Myocyte (in vitro differentiated cells): ENCODE results near the gene EVA1A. TPM values are rescaled to one million over a fixed set of nuclear protein-coding genes. Genes with fewer than 3 reads are reported as not detected.
A peak's percentile ranks its signal among the peaks of the same experiment; 100 is the strongest.

ENCODE experiments used
- DNase-seq: peaks from one replicate; pipeline ENCODE4 v3.0.0-alpha.2; 2012; ENCODE audit warnings: low read depth
- total RNA-seq: library from RNA; depleted of rRNA; stranded (reverse); fragments of >200 nt; gene quantifications from 2 replicates; pipeline ENCODE4 v1.2.3, GENCODE V29; 2014

The EVA1A gene
- total RNA-seq, 1 donor from 2014 or later = 4.4 TPM

DNA sequence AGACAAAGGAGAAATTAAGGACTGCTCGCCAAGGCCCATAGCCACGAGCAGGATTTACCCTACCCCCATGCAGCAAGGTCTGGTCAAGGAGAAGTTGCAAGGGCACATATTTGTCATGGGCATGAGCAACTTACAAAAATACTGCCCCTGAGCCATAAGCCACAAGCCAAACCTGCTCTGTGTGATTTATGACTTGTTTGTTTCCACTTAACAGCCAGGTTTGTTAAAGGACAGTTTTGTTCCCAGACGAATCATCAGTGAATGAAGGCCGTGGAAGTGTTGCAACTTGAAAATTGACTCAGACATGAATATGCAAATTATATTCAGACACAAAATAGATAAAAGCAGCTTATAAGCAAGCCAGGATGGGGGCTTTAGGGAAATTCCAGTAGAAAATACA is 31.3 kb upstream of the EVA1A start:
- DNase-seq = peak; percentile 60

DNA sequence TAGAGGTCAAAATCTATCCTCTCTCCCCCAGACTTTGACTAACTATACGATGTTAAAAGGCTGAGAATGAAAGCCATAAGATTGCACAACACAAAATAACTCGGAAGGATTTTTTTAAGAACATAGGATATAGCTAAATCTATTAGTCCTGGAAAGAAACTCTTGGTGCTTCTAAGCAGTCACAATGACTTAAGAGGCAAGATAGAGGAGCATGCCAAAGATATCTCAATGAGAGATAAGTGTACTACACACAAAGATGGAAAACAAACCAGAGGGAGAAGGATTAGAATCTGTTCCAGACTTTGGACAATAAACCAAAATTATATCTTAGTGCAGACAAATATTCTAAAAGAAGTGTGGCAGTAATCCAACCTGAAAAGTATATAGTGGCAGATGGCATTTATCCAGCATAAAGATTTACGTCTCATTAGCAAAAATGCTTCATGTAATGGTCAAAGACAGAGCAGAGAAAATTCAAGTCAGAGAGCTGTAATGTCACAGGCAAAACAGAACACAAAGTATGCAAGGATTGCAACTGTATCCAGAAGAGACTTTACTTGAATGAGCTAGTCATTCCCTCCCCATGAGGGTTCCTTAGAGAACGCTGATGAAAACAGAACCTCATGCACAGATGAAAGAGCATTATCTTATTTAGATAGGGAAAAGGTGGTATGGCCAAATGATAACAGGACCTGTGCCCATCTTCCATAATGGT is 28.8 kb upstream of the EVA1A start:
- no peak for DNase-seq

DNA sequence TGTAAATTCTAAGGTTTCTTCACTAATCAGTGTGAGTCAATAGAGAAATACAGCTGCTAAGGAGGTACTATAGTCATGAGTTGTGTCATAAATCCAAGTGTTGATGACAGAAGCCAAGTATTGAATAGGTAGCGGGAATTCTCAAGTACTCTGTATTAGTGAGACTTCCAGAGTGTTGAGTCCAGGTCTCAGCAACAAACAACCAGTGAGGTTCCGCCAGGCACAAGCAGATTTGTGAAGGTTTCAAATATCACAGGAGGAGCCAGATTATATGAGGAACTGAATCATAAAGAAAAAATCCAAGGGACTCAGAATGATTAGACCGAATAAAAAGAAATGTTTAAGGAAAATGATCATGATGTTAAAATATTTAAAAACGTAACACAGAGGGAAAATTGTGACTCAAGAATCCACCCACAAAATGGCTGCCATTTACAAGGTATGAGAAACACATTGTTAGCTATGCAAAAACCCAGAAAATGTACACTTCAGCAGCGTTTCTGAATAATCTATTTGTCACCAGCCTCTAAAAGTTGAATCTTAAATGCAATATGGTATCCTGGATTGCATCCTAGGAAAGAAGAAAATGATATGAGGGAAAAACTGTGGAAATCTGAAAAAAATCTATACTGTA is 27.3 kb upstream of the EVA1A start:
- DNase-seq = peak; percentile 50

DNA sequence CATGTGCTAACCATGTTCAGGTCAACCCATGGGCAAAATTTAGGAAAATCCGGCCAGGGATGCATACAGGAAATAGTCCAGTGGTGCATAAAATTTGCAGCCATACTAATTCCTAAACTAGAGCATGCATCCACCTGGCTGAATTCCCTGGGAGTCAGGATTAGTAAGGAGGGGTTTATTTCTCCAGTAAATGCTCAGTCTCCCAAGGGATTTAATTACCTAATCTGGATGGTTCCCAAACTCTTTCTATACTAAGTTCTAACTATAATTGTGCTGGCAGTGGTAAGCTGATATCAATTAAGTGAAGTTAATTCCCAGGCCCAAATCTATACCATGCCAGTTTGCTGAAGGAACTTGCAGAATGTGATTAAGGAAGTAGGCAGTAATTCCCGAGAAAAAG is 26.2 kb upstream of the EVA1A start:
- no peak for DNase-seq

DNA sequence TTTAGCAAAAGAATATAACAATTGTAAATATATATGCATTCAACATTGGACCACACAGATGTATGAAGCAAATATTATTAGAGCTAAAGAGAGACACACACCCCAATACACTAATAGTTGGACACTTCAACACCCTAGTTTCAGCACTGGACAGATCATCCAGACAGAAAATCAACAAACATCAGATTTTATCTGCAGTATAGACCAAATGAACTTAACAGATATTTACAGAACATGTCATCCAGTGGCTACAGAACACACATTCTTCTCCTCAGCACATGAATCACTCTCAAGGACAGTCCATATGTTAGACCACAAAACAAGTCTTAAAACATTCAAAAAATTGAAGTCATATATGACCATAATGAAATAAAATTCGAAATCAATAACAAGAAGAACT is 22.1 kb upstream of the EVA1A start:
- no peak for DNase-seq

DNA sequence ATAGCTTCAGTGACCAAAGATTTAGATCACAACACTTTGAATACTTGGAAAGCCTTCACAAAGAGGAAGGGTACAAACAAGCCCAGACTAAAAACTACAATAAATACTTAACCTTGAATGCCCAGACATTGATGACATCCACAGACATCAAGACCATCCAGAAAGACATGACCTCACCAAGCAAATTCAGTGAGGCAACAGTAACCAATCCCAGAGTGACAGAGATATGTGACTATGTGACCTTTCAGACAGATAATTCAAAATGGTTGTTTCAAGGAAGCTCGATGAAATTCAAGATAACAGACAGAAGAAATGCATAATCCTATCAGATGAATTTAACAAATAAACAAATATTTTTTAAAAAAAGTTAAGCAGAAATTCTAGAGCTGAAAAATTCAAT is 19.9 kb upstream of the EVA1A start:
- DNase-seq = no peak

DNA sequence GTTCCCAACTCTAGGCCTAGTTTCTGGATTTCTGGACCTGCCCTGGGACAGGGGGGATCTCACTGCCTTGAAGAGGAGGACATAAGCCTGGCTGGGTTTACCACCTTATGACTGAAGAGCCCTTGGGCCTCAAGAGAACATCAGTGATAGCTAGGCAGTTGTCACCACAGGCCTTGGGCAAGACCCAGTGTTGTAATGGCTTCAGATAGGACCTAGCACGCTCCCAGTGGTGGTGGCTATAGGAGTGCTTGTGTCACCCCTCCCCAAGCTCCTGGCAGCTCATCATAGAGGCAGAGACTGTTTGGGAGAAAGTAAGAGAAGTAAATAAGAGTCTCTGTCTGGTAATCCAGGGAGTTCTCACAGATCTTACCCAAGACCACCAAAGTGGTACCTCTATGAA is 19.4 kb upstream of the EVA1A start:
- no peak for DNase-seq

DNA sequence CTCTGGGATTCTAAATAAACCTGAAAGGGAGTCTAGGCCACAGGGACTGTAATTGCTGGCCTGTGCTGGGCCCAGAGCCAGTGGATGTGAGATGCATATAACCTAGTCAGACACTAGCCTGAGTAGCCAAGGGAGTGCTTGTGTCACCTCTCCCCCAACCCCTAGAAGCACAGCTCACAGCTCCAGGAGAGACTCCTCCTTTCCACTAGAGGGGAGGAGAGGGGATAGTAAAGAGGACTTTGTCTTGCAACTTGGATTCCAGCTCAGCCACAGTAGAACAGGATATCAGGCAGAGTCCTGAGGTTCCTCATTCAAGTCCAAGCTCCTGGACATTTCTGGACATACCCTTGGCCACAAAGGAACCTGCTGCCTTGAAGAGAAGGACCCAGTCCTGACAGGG is 18.4 kb upstream of the EVA1A start:
- DNase-seq = no peak

DNA sequence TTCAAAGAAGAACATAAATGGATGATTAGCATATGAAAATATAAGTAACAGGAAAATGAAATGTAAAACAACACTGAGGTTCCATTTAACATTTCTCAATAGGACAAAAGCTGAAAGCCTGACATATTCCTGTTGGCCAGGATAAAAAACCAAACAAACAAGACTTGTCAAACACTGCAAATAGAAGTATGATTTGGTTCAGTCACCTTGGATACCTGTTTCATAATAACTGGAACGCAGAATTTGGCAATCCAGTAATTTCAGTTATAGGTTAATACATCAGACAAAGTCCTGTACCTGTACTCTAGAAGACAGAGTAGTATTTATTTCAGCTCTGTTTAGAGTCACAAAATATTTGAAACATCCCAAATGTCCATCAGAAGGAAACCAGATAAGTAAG is 16.5 kb upstream of the EVA1A start:
- DNase-seq = no peak

DNA sequence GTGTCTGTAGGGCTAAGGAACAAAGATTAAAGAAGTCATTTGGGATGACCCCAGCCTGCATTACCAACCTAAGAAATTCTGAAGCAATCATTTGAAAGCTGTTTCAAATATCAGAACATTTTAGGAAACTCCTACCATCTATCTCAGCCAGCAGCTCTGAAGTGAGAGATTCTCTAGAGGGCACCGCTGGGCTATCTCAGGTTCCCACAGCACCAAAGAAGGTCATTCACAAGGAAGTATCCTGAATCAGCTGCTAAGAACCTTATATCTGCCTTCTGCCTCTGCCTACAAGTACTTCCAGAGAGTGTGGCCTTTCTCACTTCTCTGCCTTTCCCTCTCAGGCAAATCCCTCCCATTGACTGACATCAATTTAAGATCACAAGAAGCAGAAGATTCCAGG is 13.4 kb upstream of the EVA1A start:
- no peak for DNase-seq

DNA sequence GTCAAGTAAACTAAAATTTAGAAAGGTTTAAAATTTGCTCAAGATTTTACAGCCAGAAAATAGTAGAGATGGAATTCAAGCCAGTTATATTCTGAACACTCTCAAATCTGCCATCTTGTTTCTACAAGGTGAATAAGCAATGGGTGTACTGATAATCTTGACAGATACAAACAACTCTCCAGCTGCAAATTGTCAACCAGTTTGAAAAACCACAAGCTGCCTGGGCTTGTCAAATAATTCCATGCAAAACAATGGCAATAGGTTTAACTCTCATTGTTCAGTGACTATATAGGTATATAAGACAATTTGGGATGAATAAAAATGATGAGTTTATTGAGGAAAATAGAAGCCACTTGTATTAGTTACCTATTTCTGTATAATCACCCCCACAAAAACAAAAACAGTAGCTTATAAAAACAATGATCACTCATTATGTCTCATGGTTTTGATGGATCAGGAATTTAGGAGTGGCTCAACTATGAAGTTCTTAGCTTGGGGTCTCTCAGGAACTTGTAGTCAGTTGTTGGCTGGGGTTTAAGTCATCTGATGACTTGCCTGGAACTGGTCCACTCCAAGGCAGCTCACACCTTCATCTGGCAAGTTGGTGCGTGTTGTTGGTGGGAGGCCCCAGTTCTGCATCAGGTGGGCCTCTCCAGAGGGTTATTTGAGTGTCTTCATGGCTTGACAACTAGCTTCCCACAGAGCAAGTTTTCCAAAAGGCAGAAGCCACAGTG is 12.6 kb upstream of the EVA1A start:
- DNase-seq = no peak

DNA sequence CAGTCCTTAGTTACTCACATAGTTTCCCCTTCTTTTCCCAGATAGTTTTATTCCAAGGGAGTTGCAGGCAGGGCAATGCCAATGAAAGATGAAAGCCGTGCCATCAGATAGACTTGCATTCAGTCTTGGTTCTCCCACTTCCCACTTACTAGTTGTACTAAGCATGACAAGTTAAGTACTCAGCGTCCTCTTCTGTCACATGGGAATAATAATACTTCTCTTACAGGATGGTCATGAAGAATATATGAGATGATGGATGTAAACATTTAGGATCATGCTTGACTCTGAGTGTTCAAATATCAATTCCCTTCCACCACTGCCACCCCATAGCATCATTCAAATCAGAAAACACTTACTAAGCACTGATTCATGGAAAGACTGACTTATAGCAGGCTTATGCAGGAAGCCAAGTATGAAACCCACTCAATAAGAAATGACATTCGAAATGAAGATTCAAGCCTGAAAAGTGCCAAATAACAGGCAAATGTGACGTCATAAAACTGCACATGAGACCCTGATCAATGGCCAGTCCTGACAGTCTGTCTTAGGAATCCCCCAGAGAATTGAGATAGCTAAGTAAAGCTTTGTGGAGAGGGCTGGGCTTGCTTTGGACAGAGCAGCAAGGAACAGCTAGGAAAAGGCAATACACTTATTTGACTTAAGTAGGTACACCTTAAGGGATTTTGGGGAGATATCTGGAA is 11.1 kb upstream of the EVA1A start:
- DNase-seq = no peak

DNA sequence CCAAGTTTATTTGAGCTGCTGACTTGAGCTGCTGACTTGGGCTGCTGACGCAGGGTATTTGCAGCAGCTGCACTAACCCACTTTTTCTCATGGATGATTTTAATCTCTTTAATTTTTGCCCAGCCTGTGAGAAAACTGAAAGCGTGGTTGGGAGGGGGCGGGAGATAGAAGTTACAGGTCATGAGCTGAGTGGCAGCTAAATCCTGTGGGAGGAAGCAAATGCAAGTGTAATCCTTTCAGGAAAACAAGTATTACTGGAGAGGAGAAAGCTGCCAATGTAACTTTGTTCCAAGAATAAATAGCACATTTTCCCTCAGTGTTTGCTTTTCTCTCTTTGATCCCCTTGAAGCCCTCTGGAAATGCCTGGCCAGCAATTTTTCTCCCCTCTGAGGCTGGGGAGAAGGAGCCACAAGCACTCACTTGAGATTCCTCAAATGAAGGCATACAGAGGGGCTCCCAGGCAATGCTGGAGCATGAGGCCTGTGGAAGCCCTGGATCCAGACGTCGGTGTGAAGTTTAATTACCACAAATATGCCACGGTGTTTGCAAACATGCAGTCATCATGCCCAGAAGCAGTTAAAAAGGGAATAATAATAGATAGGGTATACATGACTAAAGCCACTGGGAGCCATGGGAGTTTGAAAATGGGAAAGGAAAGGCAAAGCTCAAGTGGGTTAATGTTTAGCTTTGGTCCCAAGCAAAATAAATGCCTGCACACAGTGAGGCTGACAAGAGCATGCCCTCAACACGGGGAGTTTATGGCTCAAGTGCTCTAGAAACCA is 10.4 kb upstream of the EVA1A start:
- peak; percentile 81 for DNase-seq

DNA sequence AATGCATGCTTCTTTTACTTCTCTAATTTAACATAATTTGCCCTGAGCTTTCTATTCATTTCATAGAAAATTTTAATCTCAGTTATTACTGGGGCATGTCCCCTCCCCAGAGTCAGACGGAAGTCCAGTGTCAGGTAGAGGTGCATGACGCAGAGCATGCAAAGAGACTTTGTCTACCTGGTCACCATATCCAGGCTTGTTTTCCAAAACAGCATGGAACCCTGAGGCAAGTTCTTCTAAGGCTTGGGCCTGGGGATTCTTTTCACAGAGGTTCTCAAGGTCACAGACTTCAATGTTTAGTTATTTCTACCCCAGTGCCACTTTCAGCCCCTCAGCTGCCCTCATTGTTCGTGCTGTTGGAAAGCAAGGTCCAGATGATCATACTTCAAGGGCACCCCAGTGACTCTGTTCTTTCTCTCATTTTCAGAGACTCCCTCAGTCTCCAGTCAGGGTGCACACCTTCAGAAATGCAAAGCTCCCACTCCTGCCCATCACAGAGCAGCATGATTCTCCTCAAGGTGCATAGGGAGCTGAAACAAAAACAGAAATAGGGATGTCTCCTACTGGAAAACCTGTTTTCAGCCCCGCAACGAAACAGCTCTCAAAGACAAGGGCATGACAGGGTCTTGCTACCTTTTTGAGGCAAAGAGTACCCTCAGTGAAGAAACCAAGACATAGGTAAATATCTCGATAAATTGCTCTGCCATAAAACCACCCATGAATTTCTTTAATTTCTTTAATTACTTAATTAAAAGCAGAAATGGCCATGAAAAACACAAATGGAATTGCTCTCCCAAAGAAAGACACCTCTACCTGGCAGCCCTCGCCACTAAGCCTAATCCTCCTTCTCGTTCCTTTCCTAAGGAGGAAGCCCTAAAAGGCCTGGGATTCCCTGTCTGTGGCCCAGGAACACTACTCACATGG is 9.5 kb upstream of the EVA1A start:
- DNase-seq = no peak

DNA sequence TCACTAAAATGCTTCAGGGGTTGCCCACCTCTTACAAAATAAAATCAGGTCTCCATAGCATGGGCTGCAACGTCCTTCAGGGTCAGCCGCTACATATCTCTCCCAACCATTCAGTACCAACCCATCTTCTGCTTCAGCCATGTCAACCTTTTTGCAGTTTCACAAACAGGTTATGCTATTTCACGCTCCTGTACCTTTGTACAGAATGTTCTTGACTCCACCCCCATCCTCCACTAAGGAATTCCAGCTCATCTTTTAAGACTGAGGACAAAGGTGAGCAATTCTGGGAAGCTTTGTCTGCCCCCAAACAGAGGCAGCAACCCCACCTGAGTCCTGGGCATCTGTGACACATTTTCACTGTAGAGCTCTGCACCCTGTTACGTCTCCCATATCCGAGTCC is 8.8 kb upstream of the EVA1A start:
- no peak for DNase-seq

DNA sequence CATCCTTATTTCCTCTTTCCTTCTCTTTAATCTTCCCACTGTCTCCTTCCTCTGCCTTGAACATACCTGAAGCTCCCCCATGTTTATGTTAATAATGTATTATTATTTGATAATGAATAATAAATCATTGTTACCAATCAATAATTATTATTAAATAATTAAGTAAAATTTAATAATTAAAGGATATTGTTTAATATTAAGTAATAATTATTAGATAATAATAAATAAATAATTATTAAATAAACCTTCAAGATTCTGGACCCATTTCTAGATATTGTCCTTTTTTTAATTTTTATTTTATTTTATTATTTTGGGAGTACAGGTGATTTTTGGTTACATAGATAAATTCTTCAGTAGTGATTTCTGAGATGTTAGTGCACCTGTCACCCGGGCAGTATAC is 7.4 kb upstream of the EVA1A start:
- no peak for DNase-seq

DNA sequence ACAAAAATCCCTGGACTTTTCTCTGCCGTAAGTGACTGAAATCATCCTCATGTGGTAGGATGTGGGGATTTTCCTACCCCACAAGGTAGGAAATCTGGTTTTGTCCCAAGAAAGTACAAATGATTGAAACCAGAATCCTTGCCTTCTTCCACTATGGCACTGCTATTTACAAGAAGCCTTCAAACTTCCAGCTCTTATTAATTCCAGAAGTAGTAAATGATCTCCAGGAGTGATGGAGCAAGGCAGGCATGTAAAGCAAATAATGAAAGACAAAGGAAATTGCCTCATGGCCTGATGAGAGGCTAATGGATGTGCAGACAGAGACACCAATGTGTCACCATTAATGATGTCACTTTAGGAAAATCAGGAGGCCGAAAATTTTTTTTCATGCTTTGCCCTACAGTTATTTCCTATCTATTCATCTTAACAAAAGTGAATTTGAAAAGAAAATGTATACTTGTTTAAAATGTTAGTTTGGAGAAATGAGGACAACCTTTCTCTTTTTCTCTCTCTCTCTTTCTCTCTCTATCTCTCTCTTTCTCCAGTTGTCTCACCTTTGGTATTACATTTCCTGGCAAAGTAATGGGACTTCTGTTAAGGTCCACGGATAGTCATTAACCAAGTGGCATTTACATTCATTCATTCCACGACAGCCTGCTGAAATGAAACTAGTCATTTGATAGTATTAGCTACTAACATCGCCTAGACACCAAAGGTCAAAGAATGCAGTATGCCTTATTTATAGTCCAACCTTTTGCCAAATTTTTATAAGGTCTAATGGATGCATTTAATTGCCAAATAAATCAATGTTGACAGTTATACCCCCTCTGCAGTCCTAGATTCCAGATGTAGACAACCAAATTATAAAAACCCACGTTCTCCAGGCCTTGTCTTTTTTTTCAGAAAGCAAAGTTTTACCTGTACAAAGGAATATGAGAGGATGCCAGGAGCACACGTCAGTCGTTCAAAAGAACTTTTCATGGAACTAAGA is 5.0 kb upstream of the EVA1A start:
- no peak for DNase-seq

DNA sequence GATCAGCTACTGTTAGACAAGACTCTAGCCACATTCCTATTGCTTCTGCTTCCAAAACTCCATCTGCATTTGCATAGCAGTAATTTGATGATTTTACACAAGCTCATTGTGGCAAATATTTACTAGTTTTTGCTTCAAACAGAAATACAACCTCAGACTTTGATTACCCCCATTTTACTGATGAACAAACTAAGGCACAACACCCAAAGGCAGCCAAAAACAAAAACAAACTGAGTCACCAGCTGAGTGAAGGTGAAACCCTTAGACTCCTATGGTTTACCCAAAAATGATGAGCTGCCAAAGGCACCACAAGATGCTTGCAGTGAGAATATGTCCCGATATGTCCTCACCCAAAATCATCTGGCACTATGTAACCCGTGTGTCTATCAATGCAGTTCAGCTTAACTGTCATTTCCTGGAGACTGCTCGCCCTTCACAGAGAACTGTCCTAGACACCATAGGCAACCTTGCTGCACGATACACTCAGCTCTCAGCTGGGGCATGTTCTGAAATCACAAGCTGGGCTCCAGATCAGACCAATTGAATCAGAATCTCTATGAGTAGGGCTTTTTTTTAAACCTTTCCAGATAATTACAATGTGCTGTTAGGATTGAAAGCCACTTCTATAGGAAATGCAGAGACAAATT is 4.1 kb upstream of the EVA1A start:
- DNase-seq = no peak
